ENCODE data around the gene HSD17B8. TPM values are rescaled to one million over a fixed set of nuclear protein-coding genes. Genes with fewer than 3 reads are reported as not detected.
A peak's percentile ranks its signal among the peaks of the same experiment; 100 is the strongest.

The HSD17B8 gene
- total and polyA plus RNA-seq, 9 donors: 7.8 to 15.1 (median 11.0) TPM

DNA sequence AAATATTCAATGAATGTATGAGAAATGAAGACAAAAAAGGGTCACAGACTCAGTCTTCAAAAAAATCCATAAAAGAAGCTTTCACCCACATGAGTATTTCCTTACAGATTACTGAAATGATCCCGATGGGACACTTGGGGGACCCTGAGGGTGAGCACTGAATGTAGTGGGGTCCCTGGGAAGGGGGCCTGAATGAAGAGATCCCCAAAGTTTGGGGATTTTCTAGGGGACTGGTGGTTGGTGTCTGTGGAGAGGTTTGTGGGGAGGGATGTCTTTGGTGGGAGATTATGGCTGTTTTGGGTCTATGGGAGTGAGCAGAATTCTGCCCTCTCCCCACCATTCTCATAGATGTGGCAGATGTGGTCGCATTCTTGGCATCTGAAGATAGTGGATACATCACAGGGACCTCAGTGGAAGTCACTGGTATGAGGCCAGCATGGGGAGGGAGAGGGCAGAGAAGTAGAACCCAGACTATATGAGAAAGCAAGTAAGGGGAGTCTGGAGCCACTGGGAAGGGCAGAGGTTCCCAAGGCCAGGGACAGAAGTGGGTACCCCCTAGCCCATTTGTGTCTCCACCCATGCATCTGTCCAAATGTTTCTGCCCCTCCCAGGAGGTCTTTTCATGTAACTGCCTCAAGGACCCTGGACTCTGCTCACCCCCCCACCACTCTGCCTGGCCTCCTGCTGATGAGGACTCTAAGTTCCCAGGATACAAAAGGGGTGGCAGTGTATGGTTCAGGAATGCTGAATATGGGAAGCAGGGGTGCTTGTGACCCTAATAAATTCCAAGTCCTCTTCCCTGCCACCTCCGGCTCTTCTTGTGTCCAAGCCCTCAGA is 1.8 kb downstream of the HSD17B8 start:
- 80% methylated on average over 1 of the region's 3 CpGs for WGBS (ENCODE audit: insufficient coverage)
- DNase-seq: no peak
- Histone ChIP-seq H3K9me3 (replicated peaks; ENCODE audit: control insufficient read depth, low read depth, low read length) (no peaks in the 10 kb centered on the region), H3K27ac (ENCODE audit: low read length) (no peak overlapping the region), H3K4me3 (ENCODE audit: low read length) (no peak overlapping the region), H3K4me1 (ENCODE audit: control insufficient read depth, insufficient read depth, low read length) (peaks cover 40% of the 10 kb centered on the region), H3K27me3 (ENCODE audit: control insufficient read depth, insufficient read depth, low read length) (no peaks in the 10 kb centered on the region), H3K36me3 (ENCODE audit: control insufficient read depth, insufficient read depth, low read length) (peaks cover 37% of the 10 kb centered on the region)

GRCh38 chr6:33206864-33207551 is 2.6 kb downstream of the HSD17B8 start:
- Histone ChIP-seq H3K4me3 (ENCODE audit: low read length) (peak overlapping the region; percentile 99), H3K36me3 (ENCODE audit: control insufficient read depth, insufficient read depth, low read length) (peaks cover 37% of the 10 kb centered on the region), H3K9me3 (replicated peaks; ENCODE audit: control insufficient read depth, low read depth, low read length) (no peaks in the 10 kb centered on the region), H3K4me1 (ENCODE audit: control insufficient read depth, insufficient read depth, low read length) (peaks cover 33% of the 10 kb centered on the region), H3K27me3 (ENCODE audit: control insufficient read depth, insufficient read depth, low read length) (no peaks in the 10 kb centered on the region), H3K27ac (ENCODE audit: low read length) (peak overlapping the region; percentile 97)
- 1% methylated on average over 7 of the region's 20 CpGs for WGBS (ENCODE audit: insufficient coverage)
- DNase-seq: no peak

DNA sequence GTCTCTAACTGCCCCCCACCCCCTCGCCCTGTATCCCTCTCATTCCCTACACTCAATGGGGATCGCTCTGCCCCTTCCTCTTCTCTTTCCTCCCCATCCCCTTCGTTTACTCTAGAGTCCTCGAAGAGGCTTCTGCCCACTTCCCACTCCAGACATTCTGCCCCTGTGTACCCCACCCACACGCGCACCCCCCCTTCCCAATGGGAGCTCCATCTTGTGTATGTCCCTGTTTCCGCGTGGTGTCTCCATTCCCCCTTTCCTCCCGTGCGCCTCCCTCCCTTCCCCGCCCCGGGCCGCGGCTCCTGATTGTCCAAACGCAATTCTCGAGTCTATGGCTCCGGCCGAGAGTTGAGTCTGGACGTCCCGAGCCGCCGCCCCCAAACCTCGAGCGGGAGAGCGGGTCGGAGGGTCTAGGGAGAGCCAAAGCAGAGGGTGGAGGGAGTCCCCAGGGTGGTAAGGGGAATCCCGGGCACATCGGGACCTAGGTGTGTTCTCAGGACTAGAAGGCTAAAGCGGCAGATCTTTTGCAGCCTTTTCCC is 3.2 kb downstream of the HSD17B8 start:
- Histone ChIP-seq H3K9me3 (replicated peaks; ENCODE audit: control insufficient read depth, low read depth, low read length) (no peaks in the 10 kb centered on the region), H3K36me3 (ENCODE audit: control insufficient read depth, insufficient read depth, low read length) (peaks cover 36% of the 10 kb centered on the region), H3K27ac (ENCODE audit: low read length) (peak overlapping the region; percentile 97), H3K27me3 (ENCODE audit: control insufficient read depth, insufficient read depth, low read length) (no peaks in the 10 kb centered on the region), H3K4me1 (ENCODE audit: control insufficient read depth, insufficient read depth, low read length) (peaks cover 33% of the 10 kb centered on the region), H3K4me3 (ENCODE audit: low read length) (peak overlapping the region; percentile 99)
- under 1% methylated on average over 29 of the region's 29 CpGs for WGBS (ENCODE audit: insufficient coverage)
- peak; percentile 83 for DNase-seq

DNA sequence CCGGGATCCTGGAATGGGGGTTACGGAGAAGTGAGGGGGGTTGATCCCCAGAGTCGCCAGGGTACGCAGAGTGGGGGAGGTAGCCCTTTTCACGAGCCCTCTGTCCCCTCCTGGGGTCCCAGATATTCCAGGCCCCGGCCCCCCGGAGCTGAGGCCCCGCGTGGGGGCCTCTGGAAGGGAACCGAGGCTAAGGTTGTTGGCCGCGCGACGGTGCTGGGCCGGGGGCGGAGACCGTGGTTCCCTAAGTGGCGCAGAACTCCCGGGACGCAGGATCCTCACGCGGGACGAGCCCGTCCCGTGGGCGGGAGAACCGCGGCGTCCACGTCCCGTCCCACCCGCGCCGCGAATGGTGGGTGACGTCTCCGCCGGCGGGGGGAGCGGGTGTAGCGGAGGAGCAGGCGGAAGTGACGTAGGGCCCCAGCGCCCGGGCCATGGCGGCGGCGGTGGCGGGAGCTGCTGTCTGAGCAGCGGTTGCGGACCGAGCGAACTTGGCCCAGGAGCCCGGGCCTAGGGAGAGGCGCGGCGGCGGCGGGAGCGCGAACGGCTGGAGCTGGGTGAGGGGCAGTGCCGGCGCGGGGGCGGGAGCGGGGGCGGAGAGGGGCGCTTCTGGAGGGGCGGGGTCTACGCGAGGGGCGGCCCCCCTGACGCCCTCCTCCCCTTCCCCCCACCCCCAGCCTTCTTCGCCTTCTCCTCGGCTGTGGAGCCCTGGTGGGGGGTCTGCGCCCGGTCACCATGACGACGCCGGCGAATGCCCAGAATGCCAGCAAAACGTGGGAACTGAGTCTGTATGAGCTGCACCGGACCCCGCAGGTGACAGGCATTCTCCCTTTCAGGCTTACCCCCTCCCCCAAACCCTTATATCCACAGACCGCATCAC is 3.9 kb downstream of the HSD17B8 start, which contains the start of gene RING1:
TSS of gene RING1 (plus strand) at position 410 of the 877 bp plus-strand sequence. CDS start at position 733, 323 bp downstream.
- DNase-seq: peak; percentile 94
- H3K36me3 ChIP-seq (ENCODE audit: control insufficient read depth, insufficient read depth, low read length): peaks cover 29% of the 10 kb centered on the region
- WGBS (ENCODE audit: insufficient coverage): under 1% methylated on average over 60 of the region's 86 CpGs
- H3K9me3 ChIP-seq (replicated peaks; ENCODE audit: control insufficient read depth, low read depth, low read length): no peaks in the 10 kb centered on the region
- peaks cover 40% of the 10 kb centered on the region for H3K4me1 ChIP-seq (ENCODE audit: control insufficient read depth, insufficient read depth, low read length)
- H3K27ac ChIP-seq (ENCODE audit: low read length): peak within 1 kb of the TSS; percentile 97
- peaks cover 3% of the 10 kb centered on the region for H3K27me3 ChIP-seq (ENCODE audit: control insufficient read depth, insufficient read depth, low read length)
- peak within 1 kb of the TSS; percentile 99 for H3K4me3 ChIP-seq (ENCODE audit: low read length)

DNA sequence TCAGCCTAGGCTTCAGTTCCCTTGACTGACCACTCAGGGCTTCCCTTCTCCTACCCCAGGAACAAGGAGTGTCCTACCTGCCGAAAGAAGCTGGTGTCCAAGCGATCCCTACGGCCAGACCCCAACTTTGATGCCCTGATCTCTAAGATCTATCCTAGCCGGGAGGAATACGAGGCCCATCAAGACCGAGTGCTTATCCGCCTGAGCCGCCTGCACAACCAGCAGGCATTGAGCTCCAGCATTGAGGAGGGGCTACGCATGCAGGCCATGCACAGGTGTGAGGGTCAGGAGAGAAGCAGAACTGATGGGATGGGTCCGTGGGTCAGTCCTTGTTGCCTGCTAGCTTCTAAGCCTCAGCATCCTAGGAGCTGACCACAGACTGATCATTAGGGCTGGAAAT is 5.4 kb downstream of the HSD17B8 start:
- H3K4me1 ChIP-seq (ENCODE audit: control insufficient read depth, insufficient read depth, low read length): peaks cover 36% of the 10 kb centered on the region
- DNase-seq: no peak
- H3K27ac ChIP-seq (ENCODE audit: low read length): no peak overlapping the region
- no peak overlapping the region for H3K4me3 ChIP-seq (ENCODE audit: low read length)
- no peaks in the 10 kb centered on the region for H3K9me3 ChIP-seq (replicated peaks; ENCODE audit: control insufficient read depth, low read depth, low read length)
- H3K36me3 ChIP-seq (ENCODE audit: control insufficient read depth, insufficient read depth, low read length): peaks cover 21% of the 10 kb centered on the region
- H3K27me3 ChIP-seq (ENCODE audit: control insufficient read depth, insufficient read depth, low read length): peaks cover 16% of the 10 kb centered on the region
- 99% methylated on average over 7 of the region's 10 CpGs for WGBS (ENCODE audit: insufficient coverage)

DNA sequence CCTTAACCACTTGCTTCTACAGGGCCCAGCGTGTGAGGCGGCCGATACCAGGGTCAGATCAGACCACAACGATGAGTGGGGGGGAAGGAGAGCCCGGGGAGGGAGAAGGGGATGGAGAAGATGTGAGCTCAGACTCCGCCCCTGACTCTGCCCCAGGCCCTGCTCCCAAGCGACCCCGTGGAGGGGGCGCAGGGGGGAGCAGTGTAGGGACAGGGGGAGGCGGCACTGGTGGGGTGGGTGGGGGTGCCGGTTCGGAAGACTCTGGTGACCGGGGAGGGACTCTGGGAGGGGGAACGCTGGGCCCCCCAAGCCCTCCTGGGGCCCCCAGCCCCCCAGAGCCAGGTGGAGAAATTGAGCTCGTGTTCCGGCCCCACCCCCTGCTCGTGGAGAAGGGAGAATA is 6.7 kb downstream of the HSD17B8 start:
- Histone ChIP-seq H3K27me3 (ENCODE audit: control insufficient read depth, insufficient read depth, low read length) (peaks cover 18% of the 10 kb centered on the region), H3K4me3 (ENCODE audit: low read length) (no peak overlapping the region), H3K4me1 (ENCODE audit: control insufficient read depth, insufficient read depth, low read length) (peaks cover 31% of the 10 kb centered on the region), H3K27ac (ENCODE audit: low read length) (no peak overlapping the region), H3K9me3 (replicated peaks; ENCODE audit: control insufficient read depth, low read depth, low read length) (no peaks in the 10 kb centered on the region), H3K36me3 (ENCODE audit: control insufficient read depth, insufficient read depth, low read length) (peaks cover 21% of the 10 kb centered on the region)
- 60% methylated on average over 1 of the region's 17 CpGs for WGBS (ENCODE audit: insufficient coverage)
- DNase-seq: no peak

DNA sequence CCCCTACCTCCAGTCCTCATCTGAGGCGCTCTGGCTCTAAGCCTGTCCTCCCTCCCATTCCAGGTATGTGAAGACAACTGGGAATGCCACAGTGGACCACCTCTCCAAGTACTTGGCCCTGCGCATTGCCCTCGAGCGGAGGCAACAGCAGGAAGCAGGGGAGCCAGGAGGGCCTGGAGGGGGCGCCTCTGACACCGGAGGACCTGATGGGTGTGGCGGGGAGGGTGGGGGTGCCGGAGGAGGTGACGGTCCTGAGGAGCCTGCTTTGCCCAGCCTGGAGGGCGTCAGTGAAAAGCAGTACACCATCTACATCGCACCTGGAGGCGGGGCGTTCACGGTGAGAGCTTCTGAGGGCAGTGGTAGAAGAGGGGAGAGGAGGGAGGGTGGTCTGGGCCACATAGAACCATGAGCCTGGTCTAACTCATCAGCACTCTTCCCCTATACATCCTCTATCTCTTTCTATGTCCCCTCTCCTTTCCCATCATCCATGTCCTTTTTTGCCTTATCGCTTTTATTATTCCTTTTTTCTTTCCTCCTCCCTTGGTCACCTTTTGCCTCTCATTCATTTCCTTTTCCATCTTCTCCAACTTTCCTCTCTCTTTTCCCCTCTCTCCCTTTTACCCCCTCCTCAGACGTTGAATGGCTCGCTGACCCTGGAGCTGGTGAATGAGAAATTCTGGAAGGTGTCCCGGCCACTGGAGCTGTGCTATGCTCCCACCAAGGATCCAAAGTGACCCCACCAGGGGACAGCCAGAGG is 7.4 kb downstream of the HSD17B8 start:
- Histone ChIP-seq H3K9me3 (replicated peaks; ENCODE audit: control insufficient read depth, low read depth, low read length) (no peaks in the 10 kb centered on the region), H3K27ac (ENCODE audit: low read length) (no peak overlapping the region), H3K4me3 (ENCODE audit: low read length) (no peak overlapping the region), H3K27me3 (ENCODE audit: control insufficient read depth, insufficient read depth, low read length) (peaks cover 18% of the 10 kb centered on the region), H3K4me1 (ENCODE audit: control insufficient read depth, insufficient read depth, low read length) (peaks cover 31% of the 10 kb centered on the region), H3K36me3 (ENCODE audit: control insufficient read depth, insufficient read depth, low read length) (peaks cover 21% of the 10 kb centered on the region)
- no peak for DNase-seq
- 63% methylated on average over 7 of the region's 18 CpGs for WGBS (ENCODE audit: insufficient coverage)

GRCh38 chr6:33212857-33213165 is 8.4 kb downstream of the HSD17B8 start:
- Histone ChIP-seq H3K27me3 (ENCODE audit: control insufficient read depth, insufficient read depth, low read length) (peaks cover 18% of the 10 kb centered on the region), H3K4me1 (ENCODE audit: control insufficient read depth, insufficient read depth, low read length) (peaks cover 25% of the 10 kb centered on the region), H3K9me3 (replicated peaks; ENCODE audit: control insufficient read depth, low read depth, low read length) (no peaks in the 10 kb centered on the region), H3K27ac (ENCODE audit: low read length) (peak overlapping the region; percentile 24), H3K36me3 (ENCODE audit: control insufficient read depth, insufficient read depth, low read length) (peaks cover 21% of the 10 kb centered on the region), H3K4me3 (ENCODE audit: low read length) (peak overlapping the region; percentile 39)
- WGBS (ENCODE audit: insufficient coverage): 6% methylated on average over 6 of the region's 6 CpGs
- peak; percentile 65 for DNase-seq
